NCI-H2107 treated with DMSO at 0.1 percent for 48 hours (cell line): Measurements from ENCODE around the gene B3GNT9.
"Not testable (repeated sequence)": the region's sequence is repeated elsewhere in the genome, so short reads cannot be mapped to it uniquely, and the experiment has no call there.

Source experiments
- DNase-seq: peaks from one replicate; lab custom pipeline; 2025; ENCODE audit not compliant: unreplicated experiment; lab: John Stamatoyannopoulos, UW

Gene B3GNT9

DNA sequence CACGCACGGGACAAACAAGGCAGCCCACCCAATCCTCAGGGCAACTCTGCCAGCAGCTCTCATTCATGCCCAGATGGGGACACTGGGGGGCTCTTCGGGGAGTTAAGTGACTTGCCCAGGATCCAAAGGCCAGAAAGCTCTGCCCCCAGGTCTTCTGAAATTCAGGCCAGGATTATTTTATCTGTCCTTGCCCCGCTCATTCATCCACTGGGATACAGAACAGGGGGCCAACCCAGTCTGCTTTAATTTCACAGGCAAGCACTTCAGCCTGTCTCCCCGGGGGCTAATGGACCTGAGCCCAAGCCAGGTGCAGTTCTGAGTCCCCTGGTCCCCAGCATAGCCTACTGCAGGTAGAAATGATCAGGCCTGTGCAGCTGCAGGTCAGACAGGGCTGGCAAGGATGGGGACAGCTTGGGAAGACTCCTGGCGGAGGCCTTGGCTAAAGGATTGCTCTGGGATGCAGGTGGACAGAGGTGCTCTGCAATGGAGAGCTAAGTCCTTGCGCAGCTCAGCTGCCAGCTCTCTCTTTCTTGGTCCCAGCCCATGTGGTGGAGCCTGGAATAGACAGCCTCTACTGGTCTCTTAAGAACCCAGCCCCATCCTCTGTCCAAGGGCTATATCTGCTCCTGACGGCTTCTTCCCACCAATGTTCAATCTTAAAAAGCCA, 766 bp upstream of the B3GNT9 start:
- no peak for DNase-seq

DNA sequence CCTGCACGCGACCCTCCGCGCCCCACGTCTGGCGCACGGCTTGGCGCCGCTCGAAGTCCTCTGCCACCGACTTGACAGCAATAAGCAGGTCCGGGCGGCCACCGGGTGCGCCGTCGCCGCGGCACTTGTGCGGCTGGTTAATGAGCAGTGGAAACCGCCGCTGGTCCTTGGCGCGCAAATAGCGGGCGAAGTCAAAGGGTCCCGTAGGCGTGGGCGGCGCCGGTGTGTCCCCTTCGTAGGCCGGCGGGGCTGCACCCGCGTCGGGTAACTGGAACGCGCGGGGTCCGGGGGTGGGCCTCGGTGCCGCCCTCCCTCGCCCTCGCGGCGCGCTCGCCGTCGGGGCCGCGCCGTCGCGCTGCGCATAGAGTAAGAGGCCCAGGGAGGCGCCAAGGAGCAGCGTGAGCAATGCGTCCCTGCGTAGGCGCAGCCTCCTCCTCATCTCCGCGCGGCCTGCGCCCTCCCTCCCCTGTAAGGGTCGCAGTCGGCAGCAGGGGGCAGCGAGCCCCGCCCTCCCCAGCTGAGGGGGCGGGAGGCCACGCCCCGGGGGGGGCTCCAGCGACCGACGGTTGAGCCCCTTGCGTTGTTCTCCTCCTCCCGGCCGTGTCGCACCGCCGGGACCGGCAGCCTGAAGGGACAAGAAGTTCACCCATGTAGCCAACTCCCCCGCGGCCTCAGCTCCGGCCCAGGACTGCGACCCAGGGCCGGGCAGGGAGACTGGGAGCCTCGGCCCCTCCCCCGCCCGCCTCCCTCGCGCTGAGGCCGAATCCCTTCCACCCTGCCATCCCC, 558 bp downstream of the B3GNT9 start:
- no peak for DNase-seq

DNA sequence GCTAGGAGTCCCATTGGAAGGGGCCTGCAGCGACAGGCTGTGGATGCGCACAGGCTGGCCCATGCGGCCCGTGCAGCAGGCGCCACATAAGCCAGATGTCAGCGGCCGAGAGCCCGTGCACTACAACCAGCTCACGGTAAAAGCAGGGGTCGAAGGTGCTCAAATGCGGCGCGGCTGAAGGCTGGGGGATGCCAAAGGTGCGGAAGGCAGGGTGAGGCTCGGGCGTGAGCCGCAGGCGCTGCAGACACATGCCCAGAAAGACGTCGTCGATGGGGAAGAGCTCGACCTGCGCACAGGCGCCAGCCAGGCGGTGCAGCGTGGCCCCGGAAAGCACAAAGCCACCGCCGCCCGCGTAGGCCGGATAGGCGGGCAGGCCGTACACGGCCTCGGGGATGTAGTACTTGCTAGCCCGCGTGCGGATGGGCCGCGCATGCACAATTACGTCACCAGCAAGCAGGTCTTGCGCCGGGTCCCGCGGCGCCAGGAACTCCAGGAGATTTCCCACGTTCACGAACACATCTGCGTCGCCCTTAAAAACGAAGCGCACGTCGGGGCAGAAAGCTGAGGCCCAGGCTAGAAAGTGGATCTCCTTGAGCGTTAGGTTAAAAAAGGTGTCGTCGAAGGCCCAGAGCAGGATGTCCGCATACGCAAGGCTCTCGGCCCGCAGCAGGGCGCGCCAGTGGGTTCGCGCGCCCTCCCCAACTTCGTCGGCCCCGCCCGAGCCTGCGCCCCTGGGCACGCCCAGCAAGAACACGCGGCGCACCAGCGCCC, 1.3 kb downstream of the B3GNT9 start:
- DNase-seq: no peak

DNA sequence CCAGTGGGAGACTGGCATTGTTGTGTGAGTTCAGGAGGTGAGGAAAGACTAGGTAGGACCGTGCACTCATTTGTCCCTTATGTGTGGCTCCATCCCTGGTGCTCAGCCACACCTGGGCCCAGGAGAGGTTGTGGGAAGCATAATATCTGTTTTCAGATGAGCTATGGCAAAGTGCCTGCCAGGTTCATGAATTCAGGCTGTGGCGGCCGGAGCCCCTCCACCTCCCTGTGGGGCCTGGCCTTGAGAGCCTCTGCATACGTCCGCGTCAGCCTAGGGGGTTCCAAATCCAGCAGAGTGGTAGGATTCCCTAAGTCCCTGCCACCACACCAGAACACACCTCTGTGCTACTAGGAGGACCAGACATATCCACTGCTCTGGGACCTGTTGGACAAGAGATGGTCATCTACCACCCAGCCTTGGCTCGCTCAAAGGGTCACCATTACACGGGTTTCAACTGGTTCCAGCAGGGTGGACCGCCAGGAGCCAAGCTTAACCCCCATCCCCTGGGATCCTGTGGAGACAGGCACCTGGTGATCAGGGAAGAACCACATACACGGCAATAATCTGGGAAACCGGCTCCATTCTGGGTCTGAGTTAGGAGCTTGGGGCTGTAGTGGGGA, 2.0 kb downstream of the B3GNT9 start:
- DNase-seq: no peak

DNA sequence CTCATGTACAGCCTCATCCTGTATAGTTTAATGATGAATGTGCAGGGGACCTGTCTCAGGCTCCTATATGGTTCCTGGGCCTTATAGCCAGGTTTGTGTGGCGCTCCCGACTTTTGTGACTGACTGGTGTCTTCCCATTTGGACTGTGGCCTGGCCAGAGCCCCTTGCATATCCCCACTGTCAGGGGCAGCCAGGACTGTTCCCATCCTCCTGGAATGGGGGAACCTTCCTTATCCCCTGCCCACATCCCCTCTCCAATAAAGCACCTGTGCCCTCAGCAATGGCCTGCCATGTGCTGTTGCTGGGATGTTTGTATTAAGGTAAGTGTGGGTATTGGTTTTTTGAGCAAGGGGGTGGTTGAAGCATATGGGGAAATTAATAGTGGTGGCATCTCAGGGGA, 2.6 kb downstream of the B3GNT9 start:
- no peak for DNase-seq

DNA sequence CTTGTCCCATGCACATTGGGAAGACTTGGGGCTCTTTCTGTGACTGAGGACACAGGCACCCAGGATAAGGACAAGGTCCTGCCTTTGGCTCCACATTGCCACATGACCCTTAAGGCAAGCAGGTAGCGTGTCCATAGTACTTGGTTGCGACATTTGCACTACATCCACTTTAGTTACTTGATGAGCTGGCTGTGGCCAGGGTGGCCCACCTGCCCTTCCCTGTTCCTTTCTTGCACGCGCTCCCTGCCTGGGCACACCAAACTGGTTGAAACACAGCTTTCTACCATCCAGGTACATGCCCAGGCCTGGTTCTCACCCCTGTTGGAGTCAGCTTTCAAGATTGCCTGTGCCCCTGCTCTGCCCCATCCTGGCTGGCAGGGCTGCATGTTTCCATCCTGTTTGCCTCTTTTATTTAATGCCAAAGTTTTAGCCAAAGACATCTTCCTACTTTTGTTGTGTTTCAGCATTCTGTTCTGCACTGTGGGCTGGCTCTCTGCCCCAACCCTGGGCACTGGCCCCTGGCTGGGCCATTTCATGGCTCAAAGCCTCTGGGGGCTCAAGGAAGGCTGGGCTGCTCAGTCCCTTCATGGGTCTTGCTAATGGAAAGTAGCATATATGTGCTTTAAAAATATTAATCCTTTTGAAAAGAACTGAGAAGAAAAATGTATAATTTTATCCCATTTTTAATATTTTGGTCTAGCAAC, 3.2 kb downstream of the B3GNT9 start:
- no peak for DNase-seq

DNA sequence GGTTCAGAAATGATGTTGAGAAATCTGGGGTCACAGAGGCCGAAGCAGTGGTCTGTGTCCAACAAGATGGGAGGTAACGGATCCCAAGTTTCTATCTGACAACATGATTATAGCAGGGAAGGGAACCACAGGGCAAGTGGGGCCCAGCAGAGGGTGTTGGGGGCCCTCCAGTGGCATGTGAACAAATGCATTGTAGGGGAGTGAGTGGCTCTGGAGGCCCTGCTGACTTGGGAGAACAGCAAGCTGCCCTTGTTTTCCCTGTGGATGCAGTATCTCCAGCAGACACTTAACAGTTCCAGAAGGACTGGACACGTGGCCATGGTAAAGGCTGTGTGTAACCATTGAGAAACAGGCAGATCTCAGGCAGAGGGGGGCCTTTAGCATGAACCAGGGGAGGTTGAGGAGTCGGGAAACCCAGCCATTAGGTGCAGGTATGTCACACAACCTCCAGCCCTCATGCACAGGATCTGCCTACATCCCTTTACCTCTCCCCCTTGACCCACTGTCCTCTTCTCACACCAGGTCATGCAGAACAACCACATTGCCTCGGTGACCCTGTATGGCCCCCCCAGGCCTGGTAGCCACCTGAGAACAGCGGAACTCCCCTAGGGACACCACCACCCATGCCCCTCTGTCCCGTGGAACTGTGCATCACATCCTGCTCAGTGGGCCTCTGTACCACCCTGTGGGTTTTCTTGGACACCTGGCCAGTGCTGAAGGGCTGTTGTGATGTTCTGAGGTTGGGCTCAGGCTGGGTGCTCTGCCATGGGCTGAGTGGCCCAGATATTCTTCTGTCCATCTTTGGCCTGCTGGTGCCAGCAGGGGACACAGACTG, 4.1 kb downstream of the B3GNT9 start:
- no peak for DNase-seq

DNA sequence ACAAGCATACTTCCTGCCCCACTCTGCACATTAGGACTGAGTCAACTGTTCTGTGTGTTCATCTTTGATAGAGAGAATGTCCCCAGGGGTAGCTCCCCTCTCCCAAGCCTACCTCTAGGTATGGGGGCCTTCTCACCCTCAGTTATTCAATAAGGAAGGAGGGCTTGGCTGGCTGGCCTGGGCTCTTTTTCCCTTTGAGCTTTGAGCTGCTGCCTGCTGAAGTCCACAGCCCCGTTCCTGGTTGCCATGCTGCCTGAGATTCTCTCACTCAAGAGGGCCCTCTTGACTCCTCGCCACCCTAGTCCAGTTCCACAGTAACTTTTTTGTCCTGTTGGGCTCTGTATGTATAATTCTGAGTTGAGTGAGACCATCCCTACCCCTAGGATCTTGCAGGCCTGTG, 5.1 kb downstream of the B3GNT9 start:
- no peak for DNase-seq

DNA sequence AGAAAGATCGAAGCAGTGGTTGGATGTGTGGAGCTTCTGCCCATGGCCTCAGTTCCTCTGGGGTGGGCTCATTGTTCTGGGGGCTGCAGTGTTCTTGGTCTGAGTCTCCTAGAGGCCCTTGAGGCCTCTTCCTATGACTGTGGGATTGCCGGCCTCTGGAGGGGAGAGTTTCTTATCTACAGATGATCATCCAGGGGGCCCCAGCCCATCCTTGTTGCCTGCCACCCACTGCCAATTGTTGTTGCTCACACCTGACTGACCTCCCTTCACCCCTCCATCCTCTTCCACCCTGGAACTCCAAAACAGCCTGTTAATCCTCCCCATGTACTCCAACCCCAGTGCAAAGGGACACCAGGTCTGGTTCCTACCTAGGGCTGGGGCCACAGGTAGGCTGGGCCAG, 5.9 kb downstream of the B3GNT9 start:
- no peak for DNase-seq

DNA sequence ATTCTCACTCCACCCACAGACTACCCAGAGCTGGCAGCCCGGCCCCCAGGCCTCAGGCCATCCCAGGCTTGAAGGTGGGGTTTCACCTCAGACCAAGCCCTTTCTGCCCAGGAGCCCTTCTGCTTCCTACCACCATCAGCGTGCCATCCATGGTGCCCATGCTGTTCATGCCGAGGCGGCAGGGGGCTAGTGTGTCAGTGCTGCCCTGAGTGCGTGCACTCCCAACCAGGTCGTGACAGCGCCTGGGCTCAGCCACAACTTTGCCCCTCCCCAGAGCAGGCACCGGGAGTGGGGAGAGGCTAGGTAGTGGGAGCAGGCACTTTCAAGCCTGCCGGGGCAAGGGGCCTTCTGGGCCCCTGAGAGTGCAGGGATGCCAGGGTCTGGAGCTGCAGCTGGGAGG, 8.5 kb downstream of the B3GNT9 start:
- no peak for DNase-seq

DNA sequence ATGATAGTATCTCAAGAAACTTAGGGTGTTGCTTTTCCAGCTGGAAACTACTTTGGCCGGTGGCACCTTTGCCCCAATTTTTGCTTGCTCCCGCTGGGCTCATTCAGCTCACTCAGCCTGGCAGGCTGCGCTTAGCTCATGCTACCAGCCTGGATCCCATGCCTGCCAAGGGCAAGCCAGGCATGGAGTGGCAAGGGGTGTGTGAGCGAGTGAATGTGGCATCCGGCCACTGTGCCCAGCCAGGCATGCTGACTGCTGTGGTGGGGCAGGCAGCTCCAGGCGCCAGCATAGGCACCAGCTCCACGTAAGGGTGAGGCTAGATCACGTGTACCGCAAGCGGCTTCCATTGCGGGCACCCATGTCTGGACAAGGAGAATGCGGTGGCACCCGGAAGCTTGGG, 9.4 kb downstream of the B3GNT9 start:
- no peak for DNase-seq

DNA sequence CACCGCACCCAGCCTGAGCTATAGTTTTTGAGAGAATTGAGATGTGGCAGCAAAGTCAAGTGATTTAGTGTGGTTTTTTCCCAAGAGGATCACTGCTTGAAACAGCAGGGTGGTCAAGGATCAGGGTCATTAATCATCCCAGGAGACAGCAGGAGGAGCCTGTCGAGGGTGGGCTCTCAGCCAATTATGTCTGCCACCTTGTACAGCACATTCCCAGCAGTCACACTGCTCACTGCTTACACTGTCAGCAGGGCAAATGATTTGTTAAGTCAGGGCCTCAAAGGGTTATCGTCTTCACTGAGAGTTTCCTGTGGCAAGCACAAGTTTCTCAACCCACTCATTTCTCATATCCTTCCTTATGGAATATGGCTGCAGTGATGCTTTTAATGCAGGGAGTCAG, 13.2 kb downstream of the B3GNT9 start:
- DNase-seq: no peak

DNA sequence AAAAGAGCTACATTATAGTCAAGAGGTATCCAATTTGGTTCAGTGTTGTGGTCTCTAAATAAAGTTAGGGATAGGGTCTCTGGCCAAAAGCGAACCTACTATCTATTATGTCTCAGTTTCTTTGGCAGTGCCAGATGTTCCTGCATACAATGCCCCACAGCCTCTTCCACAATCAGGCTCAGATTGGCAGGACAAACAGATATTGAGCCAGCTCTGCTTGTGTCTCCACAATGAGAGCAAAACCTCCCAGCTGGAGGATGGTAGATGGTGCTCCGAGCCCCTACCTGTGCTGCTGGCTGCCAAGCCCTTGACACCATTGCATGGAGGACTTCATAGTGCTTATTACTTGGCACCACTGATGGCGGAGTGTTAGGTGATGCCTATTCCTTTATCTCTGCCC, 21.4 kb downstream of the B3GNT9 start:
- no peak for DNase-seq

DNA sequence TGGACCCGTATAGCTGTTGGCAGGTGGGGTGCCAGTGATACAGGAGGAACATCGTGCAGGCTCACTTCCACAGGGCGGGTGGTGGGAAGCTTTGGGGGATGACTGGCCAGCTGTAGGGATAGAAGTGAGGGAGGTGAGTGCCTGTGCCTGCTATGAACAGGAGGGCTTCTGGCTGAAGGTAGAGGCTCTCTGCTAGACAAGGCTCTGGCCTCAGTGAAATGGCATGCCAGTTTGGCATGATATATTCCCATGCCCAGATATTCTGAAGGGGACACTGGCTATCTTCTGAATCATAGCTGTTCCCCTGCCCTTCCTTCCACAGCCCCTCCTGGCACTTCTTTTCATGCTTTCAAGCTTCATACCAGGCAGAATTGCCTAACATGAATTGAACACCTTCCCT, 21.9 kb downstream of the B3GNT9 start:
- no peak for DNase-seq

DNA sequence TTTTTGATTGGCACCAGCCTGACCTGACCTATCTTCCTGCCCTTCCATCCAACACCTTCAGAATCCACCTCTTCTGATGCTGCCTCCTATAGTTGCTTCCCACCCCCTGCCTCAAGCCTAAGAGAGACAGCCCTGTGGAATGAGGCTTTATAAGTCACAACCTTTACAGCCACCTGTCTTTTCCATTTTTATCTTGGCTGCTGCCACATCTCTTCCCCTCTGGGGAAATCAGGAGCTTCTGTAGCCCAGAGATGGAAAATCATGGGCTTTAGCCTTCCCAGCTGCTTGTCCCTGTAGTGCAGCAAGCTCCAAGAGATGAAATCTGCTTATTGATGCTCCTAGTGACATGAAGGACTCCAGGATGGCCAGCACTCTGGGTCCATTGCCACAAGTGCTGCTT, 22.4 kb downstream of the B3GNT9 start:
- no peak for DNase-seq

DNA sequence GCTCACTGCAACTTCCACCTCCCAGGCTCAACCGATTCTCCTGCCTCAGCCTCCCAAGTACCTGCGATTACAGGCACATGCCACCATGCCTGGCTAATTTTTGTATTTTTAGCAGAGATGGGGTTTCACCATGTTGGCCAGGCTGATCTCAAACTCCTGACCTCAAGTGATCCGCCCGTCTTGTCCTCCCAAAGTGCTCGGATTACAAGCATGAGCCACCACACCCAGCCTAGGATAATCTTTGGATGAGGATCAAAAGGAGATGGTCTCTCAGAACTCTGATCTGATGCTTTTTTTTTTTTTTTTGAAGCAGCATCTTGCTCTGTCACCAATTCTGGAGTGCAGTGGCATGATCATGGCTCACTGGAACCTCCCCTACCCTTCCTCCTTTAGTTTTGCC, 28.0 kb downstream of the B3GNT9 start:
- DNase-seq: not testable (repeated sequence)

DNA sequence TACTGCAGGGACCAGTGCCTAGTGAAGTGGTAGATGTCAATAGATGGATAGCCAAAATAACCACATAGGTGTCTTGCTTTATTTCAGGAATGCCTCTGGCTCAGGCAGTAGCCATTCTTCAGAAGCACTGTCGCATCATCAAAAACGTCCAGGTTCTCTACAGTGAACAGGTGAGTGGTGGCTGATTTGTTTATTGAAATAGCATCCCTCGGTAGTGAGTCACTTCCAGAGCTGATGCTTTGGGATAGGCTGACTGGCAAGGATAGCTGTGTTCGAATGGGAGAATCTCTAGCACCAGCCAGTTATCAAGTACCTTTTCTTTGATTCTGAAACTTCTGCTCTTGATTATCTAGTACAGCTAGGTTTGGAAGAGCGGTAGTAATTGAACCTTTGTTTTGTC, 30.8 kb downstream of the B3GNT9 start:
- no peak for DNase-seq

DNA sequence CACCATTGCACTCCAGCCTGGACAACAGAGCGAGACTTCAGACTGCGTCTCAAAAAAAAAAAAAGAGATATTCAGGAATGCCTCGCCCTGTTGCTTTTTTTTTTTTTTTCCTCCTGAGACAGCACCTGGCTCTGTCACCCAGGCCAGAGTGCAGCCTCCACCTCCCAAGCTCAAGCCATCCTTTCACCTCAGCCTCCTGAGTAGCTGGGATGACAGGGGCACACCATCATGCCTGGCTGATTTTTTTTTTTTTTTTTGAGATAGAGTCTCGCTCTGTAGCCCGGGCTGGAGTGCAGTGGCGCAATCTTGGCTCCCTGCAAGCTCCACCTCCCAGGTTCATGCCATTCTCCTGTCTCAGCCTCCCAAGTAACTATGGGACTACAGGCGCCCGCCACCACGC, 33.1 kb downstream of the B3GNT9 start:
- DNase-seq: no peak

DNA sequence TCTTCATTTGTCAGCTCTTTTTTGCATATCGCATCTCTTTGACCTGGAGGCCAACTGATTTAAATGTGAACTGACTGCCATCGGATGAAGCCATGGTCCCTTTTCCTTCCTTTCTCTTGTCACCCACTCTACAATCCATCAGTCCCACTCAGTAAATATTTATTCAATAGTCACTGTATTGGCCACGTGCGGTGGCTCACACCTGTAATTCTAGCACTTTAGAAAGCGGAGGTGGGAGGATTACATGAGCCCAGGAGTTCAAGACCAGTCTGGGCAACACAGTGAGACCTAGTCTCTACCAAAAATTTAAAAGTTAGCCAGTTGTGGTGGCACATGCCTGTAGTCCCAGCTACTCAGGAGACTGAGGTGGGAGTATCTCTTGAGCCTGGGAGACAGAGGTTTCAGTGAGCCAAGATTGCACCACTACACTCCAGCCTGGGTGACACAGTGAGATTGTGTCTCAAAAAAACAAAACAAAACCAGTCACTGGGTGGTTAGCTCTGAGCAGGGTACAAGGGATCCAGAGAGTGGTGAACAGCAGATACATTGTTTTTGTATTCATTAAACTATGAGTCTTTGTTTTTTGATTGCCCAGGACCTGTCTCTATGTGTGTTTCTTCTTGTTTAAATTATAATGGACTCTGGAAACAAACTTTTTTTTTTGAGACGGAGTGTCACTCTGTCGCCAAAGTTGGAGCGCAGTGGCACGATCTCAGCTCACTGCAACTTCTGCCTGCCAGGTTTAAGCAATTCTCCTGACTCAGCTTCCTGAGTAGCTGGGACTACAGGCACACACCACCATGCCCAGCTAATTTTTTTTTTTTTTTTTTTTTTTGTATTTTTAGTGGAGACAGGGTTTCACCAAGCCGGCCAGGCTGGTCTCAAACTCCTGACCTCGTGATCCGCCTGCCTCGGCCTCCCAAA, 34.1 kb downstream of the B3GNT9 start:
- DNase-seq: no peak
